H7 (cell line): ENCODE results near the gene IL17B. TPM values are rescaled to one million over a fixed set of nuclear protein-coding genes. Genes with fewer than 3 reads are reported as not detected.

Source experiments
- DNase-seq: peaks from one replicate; pipeline ENCODE4 v3.0.0; 2012
- H3K27me3 ChIP-seq: 2 replicates; pipeline ENCODE4 v1.6.0; 2011; ENCODE audit warnings: mild to moderate bottlenecking, low read length; ENCODE audit not compliant: control insufficient read depth, insufficient read depth
- H3K36me3 ChIP-seq: replicated peaks from 2 replicates; pipeline ENCODE4 v1.5.1; 2011; ENCODE audit warnings: low read length; ENCODE audit not compliant: control insufficient read depth, insufficient read depth
- H3K4me3 ChIP-seq: 2 replicates; pipeline ENCODE4 v1.5.1; 2011; ENCODE audit warnings: low read depth, mild to moderate bottlenecking, control low read depth, low read length, moderate library complexity; ENCODE audit not compliant: insufficient read depth
- total RNA-seq: library from RNA; depleted of rRNA; stranded (reverse); fragments of >200 nt; shearing (Covaris generic); gene quantifications from 2 replicates; pipeline ENCODE4 v1.2.3, GENCODE V29; 2014

Gene IL17B
- total RNA-seq, 1 experiment from 2014 or later, result not detected

DNA sequence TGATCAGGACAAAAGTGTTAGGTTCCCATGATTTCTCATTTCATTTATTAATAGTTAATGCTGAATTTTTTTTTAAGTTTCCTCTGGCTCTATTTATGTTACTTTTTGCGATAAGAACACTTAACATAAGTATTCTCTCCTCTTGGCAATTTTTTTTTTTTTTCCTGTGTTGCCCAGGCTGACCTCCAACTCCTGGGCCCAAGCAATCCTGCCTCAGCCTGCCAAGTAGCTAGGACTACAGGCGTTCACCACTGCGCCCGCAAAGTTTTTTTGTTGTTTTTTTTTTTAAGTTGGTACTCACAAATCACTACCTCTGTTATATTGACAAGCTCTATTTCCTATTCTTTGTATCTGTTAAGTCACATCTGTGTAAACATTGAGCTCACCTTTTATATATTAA is 26.9 kb downstream of the IL17B start:
- peaks cover 36% of the 10 kb centered on the region for H3K36me3 ChIP-seq
- no peaks in the 10 kb centered on the region for H3K27me3 ChIP-seq
- no peak for DNase-seq
- H3K4me3 ChIP-seq, result no peak overlapping the region

DNA sequence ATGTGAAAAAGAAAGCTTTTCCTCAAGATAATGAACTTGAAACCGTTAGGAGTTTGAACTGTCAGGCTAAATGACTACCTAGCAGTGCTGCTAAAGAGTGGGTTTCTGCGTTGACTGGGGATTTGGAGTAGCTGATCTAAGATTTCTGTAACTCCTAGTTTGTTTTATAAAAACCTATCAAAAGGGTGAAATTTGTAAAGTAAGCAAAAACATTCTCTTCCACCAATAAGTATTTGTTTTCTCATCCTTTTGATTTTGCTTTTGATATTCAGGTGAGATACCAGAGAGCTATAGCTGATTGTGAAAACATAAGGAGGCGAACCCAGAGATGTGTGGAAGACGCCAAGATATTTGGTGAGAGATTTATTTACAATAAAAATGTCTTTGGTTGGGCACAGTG is 29.7 kb downstream of the IL17B start:
- Histone ChIP-seq H3K4me3 (no peak overlapping the region), H3K36me3 (peaks cover 36% of the 10 kb centered on the region), H3K27me3 (no peaks in the 10 kb centered on the region)
- DNase-seq, result no peak

DNA sequence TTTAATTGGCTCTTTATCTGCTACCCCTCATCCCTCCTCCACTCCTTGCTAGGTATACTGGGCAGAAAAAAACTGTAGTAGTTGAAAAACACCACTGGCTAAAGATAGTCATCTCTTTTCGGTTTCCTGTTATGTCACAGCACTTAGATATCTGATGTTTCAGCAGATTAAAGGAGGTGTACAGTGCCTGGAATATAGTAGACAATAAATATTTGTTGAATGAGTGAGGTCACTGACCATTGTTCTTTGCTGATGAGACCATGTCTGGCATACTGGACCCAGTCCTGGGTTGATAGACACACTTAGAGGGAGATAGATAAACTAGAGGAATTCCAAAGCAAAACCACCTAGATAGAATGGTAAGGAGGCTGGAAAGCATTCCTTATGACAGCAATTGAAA is 30.6 kb downstream of the IL17B start:
- DNase-seq, result no peak
- Histone ChIP-seq H3K4me3 (no peak overlapping the region), H3K36me3 (peaks cover 36% of the 10 kb centered on the region), H3K27me3 (no peaks in the 10 kb centered on the region)

DNA sequence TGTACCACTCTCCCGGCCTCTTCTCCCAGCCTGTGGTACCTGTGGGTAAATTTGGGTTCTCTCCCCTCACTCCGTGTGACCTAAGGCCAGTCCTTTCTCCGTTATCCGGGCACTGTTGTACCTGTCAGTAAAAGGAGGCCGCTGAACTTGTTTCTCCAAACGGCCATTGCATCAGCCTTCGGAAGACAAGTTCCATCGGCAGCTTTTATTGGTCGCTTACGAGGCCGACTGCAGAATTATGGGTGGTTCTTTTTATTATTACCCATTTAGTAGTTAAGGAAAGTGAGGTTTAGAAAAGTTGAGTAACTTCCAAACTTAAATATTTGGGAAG is 33.2 kb downstream of the IL17B start:
- Histone ChIP-seq H3K4me3 (peak overlapping the region; percentile 79), H3K27me3 (no peaks in the 10 kb centered on the region), H3K36me3 (peaks cover 26% of the 10 kb centered on the region)
- peak; percentile 65 for DNase-seq

DNA sequence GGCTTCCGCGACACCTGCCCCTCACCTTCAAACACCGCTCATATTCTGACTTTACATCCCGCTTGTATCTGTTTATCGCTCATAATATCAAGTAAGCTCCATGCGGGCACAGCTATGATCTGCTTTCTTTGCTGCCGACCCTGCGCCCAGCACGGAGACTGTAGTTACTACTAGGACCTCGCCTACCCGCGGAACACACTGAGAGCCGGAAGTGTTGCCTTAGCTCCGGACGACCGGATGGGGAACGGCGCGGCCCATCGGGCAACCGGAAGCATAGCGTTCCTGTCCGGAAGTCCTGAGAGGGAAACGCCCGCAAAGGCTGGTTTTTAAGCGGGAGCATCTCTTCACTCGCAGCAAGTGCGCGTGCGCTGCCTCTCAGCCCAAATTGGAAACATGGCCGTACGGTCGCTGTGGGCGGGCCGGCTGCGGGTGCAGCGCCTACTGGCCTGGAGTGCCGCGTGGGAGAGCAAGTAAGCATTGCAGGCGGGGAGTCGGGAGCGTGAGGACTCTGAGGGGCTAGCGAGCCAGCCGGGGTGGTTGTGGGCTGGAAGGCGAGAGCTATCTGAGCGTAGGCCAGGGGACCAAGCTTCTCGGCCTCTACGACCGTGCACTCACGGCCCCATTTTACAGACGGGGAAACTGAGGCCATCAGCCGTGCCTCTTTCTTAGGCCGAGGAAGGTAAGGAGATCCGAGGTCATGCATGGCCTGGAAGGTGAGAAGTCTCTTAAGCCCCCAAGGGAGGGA is 33.8 kb downstream of the IL17B start, which contains the start of gene GRPEL2:
GRPEL2 (plus strand) TSS at position 353 of the 745 bp plus-strand sequence; CDS start at position 394, 41 bp downstream.
- Histone ChIP-seq H3K36me3 (peaks cover 22% of the 10 kb centered on the region), H3K27me3 (no peaks in the 10 kb centered on the region), H3K4me3 (peak within 1 kb of the TSS; percentile 79)
- DNase-seq, result peak; percentile 92

DNA sequence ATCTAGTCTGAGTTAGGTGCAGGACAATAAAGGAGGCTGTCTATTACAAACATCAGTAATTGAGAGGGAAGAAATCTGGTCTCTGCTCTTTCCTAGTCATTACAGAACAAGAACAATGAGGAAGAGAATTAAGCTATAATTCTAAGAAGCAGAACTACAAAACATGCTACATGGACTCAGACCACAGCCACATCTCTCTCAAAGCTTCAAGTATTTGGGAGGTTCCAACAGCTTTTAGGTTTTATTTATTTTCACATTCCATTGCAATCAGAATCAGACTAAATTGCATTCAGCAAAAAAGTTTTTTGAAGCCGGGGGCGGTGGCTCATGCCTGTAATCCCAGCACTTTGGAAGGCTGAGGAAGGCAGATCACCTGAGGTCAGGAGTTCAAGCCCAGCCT is 34.9 kb downstream of the IL17B start:
- peaks cover 12% of the 10 kb centered on the region for H3K36me3 ChIP-seq
- no peak for DNase-seq
- no peak overlapping the region for H3K4me3 ChIP-seq
- H3K27me3 ChIP-seq, result no peaks in the 10 kb centered on the region

DNA sequence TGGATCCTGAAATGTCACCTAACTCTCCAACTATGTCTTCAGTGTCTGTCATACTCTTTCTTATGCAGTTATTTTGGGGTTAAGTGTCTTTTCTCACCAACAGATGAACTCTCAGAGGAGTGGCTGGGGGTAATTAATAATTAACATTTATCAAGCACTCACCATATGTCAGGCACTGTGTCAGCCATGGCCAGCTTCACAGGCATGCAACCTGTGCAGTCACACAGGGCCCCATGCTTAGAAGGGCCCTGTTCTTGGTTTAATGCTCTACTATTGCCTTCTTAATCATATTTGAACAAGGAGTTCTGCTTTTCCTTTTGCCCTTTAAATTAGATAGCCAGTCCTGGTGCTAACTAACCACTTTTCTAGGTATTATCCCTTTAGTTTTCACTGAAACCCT is 37.2 kb downstream of the IL17B start:
- no peak overlapping the region for H3K4me3 ChIP-seq
- no peaks in the 10 kb centered on the region for H3K36me3 ChIP-seq
- no peak for DNase-seq
- no peaks in the 10 kb centered on the region for H3K27me3 ChIP-seq

DNA sequence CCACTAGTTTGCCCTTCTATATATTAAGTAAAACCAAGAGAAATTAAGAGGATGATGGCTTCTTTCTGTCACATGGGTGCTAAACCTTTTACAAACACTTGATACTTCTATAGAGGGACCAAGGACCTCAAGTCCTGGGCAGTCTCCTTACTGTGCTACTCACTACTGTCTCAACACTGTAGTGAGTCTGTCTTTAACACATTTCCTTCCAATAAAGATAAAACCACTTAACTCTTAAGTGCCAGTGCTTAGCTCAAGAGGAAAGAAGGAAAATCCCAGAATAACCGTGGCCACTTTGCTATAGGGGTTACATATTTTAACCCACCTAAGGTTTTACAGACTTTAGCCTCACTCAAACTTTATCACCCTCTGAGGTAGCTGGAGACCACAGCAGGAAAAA is 38.2 kb downstream of the IL17B start:
- Histone ChIP-seq H3K4me3 (no peak overlapping the region), H3K27me3 (no peaks in the 10 kb centered on the region), H3K36me3 (no peaks in the 10 kb centered on the region)
- DNase-seq, result no peak

DNA sequence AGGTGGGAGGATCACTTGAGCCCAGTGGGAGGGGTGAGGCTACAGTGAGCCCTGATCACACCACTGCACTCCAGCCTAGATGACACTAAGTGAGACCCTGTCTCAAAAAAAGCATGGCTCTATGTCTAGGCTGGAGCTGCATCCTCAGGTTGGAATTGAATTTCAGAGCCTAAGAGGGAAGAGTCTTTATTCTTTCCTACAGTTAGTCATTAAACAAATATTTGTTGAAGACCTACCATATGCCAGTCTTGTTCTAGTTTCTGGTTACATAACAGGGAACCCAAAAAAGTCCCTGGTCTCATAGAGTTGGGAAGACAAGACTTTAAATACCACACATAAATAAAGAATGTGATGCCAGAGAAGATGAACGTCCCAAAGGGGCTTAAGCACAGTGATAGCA is 40.7 kb downstream of the IL17B start:
- Histone ChIP-seq H3K36me3 (no peaks in the 10 kb centered on the region), H3K4me3 (no peak overlapping the region), H3K27me3 (no peaks in the 10 kb centered on the region)
- no peak for DNase-seq

DNA sequence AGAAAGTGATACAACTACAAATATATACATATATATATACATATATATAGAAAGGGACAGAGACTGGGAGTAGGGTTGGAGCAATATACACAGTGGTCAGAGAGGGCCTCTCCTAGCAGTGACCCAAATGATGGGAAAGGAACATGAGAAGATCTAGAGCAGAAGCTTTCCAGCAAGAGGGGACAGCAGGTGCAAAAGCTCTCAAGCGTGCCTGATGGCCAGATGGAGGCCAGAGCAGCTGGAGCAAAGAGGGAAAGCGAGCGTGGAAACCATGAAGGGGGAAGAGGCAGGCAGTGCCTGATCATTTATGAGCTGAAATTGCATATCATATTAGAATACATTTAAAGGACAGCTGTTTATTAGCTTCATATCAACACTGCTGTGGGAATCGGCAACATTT is 41.4 kb downstream of the IL17B start:
- Histone ChIP-seq H3K27me3 (no peaks in the 10 kb centered on the region), H3K36me3 (no peaks in the 10 kb centered on the region), H3K4me3 (no peak overlapping the region)
- DNase-seq, result no peak

DNA sequence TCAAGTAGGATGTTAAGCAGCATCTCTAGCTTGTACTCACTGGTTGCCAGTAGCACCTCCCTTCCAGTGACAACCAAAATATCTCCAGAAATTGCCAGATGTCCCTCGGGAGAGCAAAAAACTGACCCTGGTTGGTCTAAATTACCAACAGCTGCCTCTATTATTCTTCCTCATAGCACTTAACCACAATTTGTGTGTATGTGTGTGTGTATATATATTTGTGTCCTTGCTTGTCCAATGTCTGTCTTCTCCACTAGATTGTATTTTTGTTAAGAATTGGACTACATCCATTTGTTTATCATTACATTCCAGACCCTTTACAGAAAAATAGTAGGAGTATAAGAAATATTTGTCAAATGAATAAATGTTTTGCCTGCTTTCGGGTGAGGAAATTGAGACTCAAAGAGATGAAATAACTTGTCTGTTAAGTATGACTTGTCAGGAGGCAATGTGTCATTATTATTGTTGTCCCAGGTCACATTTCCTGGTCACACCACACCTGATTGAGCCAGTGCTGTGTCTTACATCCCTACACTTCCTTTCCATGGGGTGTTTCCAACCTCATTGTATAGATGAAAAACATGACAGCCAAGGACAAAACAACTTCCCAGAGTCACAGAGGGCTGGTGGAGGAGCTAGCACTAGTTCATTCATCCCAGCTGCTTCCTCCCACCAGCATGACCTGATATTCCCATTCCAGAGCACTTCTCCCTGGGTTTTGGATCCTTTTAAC is 45.2 kb downstream of the IL17B start:
- Histone ChIP-seq H3K4me3 (no peak overlapping the region), H3K27me3 (no peaks in the 10 kb centered on the region), H3K36me3 (no peaks in the 10 kb centered on the region)
- no peak for DNase-seq

DNA sequence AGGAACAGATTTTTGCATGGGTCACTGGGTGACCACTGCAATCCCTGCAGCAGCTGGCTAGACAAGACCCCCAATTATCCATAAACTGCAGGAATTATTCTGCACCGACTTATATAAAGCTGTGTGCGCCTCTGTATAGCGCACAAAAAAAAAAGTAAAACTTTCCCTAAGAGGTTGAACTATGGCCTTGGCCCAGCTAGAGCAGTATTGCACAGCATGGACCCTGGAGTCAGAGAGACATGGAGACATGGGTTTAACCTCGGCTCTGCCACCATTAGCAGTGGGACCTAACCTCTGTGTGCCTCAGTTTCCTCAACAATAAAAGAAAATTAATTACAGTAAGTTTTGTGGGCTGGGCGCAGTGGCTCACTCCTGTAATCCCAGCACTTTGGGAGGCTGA is 50.9 kb downstream of the IL17B start:
- Histone ChIP-seq H3K36me3 (no peaks in the 10 kb centered on the region), H3K4me3 (no peak overlapping the region), H3K27me3 (no peaks in the 10 kb centered on the region)
- DNase-seq, result no peak

DNA sequence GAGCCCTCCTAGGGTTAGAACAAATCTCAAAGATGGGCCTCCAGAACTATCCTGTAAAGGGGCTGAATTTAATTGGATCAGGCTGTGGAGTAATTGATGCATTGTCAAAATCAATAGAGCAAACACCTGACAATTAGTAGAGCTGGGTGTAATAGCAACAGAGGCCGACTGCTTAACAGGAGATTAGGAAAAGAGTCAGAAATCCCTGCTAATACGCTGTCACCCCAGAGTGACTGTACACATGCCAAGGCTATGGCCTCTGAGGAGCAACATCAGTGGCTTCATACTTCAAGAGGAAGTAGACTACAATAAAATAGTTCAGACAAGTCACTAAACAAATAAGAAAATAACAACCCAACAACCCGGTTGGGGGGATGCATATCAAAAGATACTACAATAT is 52.5 kb downstream of the IL17B start:
- H3K4me3 ChIP-seq, result no peak overlapping the region

DNA sequence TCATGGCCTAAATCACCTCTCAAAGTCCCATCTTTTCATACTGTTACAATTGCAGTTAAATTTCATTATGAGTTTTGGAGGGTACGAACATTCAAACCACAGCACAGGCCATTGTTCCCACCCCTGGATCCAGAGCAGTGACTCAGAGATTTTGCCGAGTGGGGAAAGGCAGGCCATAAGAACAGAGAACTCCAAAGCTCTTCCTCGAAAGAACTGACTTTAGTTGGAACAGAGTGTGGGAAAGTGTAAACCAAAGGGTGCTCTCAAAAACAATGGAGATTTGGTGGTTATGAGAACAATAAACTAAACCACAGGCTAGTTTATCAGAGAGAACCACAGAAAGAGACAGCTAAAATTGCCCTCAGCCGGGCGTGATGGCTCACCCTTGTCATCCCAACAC is 53.2 kb downstream of the IL17B start:
- no peaks in the 10 kb centered on the region for H3K27me3 ChIP-seq
- H3K4me3 ChIP-seq, result no peak overlapping the region
- DNase-seq, result no peak
- no peaks in the 10 kb centered on the region for H3K36me3 ChIP-seq

More for the DNA sequence above, 52.5 kb downstream of the IL17B start:
- no peaks in the 10 kb centered on the region for H3K36me3 ChIP-seq
- H3K27me3 ChIP-seq, result no peaks in the 10 kb centered on the region
- DNase-seq, result no peak

DNA sequence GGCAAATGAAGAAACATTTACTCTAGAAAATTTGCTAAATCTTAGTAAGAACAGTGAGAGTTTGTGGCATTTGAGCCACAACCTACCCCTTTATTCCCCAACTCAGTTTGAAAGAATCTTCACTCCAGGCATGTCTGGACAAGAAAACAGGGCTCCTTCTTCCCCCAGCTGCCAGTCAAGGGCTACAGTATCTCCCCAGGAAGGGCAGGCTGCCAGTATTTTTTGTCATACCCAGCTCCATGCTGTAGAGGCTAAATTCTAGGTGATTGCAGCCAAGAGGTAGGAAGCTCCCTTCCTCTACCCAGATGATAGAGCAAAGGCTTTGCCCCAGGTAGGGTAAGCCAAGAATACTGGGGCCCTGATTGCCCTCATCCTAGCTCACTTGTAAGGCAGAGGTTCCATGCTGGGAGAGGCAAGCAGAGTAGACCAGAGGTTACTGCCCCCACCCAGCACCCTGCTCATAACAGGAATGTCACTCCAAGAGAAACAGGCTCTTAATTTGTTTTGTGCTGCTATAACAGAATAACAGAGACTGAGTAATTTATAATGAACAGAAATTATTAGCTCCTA is 53.8 kb downstream of the IL17B start:
- no peak overlapping the region for H3K4me3 ChIP-seq
- no peak for DNase-seq

More for the DNA sequence above, 53.8 kb downstream of the IL17B start:
- Histone ChIP-seq H3K36me3 (no peaks in the 10 kb centered on the region), H3K27me3 (no peaks in the 10 kb centered on the region)
